ENCODE data around the gene ZBTB7A. TPM values are rescaled to one million over a fixed set of nuclear protein-coding genes. Genes with fewer than 3 reads are reported as not detected.

The ZBTB7A gene
- polyA plus RNA-seq, 2 of the 4 experiments (the other 2 are of a cell fraction): 2.3 to 11.6 TPM

DNA sequence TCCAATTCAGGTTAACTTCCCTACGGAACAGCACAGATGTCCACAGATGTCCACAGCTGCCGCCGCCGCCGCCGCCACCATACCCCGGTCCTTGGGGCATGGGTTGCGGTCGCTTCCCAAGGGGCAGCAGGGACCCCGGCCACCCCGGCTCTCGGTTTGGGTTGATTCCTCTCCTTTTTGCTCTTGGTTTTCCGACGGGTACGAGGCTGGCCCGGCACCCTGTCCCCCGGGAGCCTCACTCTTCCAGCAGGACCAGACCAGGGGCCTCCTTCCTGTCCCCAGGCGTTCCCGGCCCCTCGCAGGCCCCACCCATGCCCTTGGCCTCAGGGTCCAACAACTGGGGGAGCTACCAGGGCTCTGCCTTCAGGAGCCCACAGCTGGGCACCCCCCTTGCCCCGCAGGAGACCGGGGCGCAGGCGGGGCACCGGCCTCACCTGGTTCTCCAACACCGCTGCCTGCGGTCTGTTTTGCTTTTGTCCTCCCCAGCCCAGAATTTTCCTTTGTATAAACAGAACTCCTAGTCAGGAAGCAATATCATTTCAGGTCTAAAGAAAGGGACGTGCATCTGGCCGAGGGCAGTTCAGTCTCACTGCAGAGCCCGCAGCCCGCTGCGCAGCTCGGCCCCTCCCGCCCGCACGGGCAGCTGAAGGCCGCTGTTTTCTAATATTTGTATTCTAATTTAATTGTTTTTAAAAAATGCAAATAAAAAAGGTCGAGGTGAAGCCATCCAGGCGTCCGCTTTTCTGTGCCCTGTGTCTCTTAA lies 27.9 kb downstream of the ZBTB7A start:
- ATAC-seq: no peak
- 87% methylated on average over 28 of the region's 40 CpGs for WGBS (ENCODE audit: missing lambda C conversion rate)
- no peak overlapping the region for H3K4me3 ChIP-seq
- ChIA-PET CTCF (no interaction called here), POLR2A (no interaction called here)
- no peak for FAIRE-seq
- no peaks in the 10 kb centered on the region for H3K4me1 ChIP-seq
- no peak overlapping the region for H3K27ac ChIP-seq
- DNase-seq (ENCODE audit: low read depth in 1 of 2, low spot score in 1 of 2): no peak
- H3K4me2 ChIP-seq: no peak overlapping the region
- H3K9me3 ChIP-seq: no peaks in the 10 kb centered on the region
- TF ChIP-seq CBX2 (IDR thresholded peaks at IDR 0.05; ENCODE audit: borderline replicate concordance, low read depth): no peak
- no peak for TF ChIP-seq TP53 (CRISPR knock-in tag; IDR thresholded peaks at IDR 0.05)
- TF ChIP-seq PHF8 (IDR thresholded peaks at IDR 0.05; ENCODE audit: borderline replicate concordance, low read depth): no peak
- TF ChIP-seq MAFK (IDR thresholded peaks at IDR 0.05; ENCODE audit: partially characterized antibody): no peak
- TF ChIP-seq, protein P1, sequence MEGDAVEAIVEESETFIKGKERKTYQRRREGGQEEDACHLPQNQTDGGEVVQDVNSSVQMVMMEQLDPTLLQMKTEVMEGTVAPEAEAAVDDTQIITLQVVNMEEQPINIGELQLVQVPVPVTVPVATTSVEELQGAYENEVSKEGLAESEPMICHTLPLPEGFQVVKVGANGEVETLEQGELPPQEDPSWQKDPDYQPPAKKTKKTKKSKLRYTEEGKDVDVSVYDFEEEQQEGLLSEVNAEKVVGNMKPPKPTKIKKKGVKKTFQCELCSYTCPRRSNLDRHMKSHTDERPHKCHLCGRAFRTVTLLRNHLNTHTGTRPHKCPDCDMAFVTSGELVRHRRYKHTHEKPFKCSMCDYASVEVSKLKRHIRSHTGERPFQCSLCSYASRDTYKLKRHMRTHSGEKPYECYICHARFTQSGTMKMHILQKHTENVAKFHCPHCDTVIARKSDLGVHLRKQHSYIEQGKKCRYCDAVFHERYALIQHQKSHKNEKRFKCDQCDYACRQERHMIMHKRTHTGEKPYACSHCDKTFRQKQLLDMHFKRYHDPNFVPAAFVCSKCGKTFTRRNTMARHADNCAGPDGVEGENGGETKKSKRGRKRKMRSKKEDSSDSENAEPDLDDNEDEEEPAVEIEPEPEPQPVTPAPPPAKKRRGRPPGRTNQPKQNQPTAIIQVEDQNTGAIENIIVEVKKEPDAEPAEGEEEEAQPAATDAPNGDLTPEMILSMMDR (IDR thresholded peaks at IDR 0.05): no peak
- no peak for TF ChIP-seq NPAS2 (CRISPR knock-in tag; IDR thresholded peaks at IDR 0.05; ENCODE audit: borderline replicate concordance)
- TF ChIP-seq, protein P2, sequence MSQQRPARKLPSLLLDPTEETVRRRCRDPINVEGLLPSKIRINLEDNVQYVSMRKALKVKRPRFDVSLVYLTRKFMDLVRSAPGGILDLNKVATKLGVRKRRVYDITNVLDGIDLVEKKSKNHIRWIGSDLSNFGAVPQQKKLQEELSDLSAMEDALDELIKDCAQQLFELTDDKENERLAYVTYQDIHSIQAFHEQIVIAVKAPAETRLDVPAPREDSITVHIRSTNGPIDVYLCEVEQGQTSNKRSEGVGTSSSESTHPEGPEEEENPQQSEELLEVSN (IDR thresholded peaks at IDR 0.05; ENCODE audit: borderline replicate concordance, low read depth): no peak
- TF ChIP-seq, protein P3, sequence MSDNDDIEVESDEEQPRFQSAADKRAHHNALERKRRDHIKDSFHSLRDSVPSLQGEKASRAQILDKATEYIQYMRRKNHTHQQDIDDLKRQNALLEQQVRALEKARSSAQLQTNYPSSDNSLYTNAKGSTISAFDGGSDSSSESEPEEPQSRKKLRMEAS (IDR thresholded peaks at IDR 0.05): no peak
- TF ChIP-seq ESRRA (IDR thresholded peaks at IDR 0.05; ENCODE audit: borderline replicate concordance, low read length): no peak
- TF ChIP-seq HDAC2 (IDR thresholded peaks at IDR 0.05): no peak
- no peak for TF ChIP-seq BHLHE40 (IDR thresholded peaks at IDR 0.05; ENCODE audit: low read depth, low read length)
- no peak for TF ChIP-seq RCOR1 (IDR thresholded peaks at IDR 0.05; ENCODE audit: low read depth, low read length)
- TF ChIP-seq JUN (IDR thresholded peaks at IDR 0.05): no peak
- no peak for TF ChIP-seq RNF2 (IDR thresholded peaks at IDR 0.05; ENCODE audit: borderline replicate concordance, low read depth)
- TF ChIP-seq, protein P4, sequence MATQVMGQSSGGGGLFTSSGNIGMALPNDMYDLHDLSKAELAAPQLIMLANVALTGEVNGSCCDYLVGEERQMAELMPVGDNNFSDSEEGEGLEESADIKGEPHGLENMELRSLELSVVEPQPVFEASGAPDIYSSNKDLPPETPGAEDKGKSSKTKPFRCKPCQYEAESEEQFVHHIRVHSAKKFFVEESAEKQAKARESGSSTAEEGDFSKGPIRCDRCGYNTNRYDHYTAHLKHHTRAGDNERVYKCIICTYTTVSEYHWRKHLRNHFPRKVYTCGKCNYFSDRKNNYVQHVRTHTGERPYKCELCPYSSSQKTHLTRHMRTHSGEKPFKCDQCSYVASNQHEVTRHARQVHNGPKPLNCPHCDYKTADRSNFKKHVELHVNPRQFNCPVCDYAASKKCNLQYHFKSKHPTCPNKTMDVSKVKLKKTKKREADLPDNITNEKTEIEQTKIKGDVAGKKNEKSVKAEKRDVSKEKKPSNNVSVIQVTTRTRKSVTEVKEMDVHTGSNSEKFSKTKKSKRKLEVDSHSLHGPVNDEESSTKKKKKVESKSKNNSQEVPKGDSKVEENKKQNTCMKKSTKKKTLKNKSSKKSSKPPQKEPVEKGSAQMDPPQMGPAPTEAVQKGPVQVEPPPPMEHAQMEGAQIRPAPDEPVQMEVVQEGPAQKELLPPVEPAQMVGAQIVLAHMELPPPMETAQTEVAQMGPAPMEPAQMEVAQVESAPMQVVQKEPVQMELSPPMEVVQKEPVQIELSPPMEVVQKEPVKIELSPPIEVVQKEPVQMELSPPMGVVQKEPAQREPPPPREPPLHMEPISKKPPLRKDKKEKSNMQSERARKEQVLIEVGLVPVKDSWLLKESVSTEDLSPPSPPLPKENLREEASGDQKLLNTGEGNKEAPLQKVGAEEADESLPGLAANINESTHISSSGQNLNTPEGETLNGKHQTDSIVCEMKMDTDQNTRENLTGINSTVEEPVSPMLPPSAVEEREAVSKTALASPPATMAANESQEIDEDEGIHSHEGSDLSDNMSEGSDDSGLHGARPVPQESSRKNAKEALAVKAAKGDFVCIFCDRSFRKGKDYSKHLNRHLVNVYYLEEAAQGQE (IDR thresholded peaks at IDR 0.05): no peak
- TF ChIP-seq, protein P5, sequence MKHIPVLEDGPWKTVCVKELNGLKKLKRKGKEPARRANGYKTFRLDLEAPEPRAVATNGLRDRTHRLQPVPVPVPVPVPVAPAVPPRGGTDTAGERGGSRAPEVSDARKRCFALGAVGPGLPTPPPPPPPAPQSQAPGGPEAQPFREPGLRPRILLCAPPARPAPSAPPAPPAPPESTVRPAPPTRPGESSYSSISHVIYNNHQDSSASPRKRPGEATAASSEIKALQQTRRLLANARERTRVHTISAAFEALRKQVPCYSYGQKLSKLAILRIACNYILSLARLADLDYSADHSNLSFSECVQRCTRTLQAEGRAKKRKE (CRISPR knock-in tag; IDR thresholded peaks at IDR 0.05; ENCODE audit: low read depth): no peak
- no peak for TF ChIP-seq GATA3 (IDR thresholded peaks at IDR 0.05; ENCODE audit: borderline replicate concordance)
- TF ChIP-seq HOXA7 (CRISPR knock-in tag; IDR thresholded peaks at IDR 0.05): no peak

DNA sequence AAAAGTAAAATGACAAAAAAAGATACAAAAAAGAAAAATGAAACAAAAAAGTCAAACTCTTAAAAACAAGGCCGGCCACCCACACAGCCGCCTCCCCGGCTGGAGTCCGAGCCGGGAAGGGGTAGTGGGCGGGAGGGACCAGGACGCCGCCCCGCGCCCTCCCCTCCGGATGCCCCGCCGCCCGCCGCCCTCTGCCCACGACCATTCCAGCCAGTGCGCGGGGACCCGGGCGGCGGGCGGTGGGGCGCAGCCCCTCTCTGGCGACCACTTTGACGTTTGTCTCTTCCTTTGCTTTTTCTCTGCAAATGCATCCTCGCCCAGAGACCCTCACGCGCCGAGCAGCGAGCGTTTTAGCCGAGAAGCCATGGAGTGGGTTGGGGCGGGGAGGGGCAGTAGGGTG lies 28.6 kb downstream of the ZBTB7A start:
- WGBS (ENCODE audit: missing lambda C conversion rate): 94% methylated on average over 26 of the region's 33 CpGs
- Histone ChIP-seq H3K9me3 (no peaks in the 10 kb centered on the region), H3K27ac (no peak overlapping the region), H3K4me3 (no peak overlapping the region), H3K4me1 (no peaks in the 10 kb centered on the region), H3K4me2 (no peak overlapping the region)
- CTCF ChIA-PET: no interaction called here
- ATAC-seq (no peak), DNase-seq (ENCODE audit: low read depth in 1 of 2, low spot score in 1 of 2) (no peak), FAIRE-seq (no peak)
- POLR2A ChIA-PET: no interaction called here
- no peak for TF ChIP-seq CHD4 (IDR thresholded peaks at IDR 0.05; ENCODE audit: borderline replicate concordance)
- TF ChIP-seq BHLHE40 (IDR thresholded peaks at IDR 0.05; ENCODE audit: low read depth, low read length): no peak
- no peak for TF ChIP-seq MAFK (IDR thresholded peaks at IDR 0.05; ENCODE audit: partially characterized antibody)
- no peak for TF ChIP-seq RNF2 (IDR thresholded peaks at IDR 0.05; ENCODE audit: borderline replicate concordance, low read depth)
- TF ChIP-seq FOSL2 (IDR thresholded peaks at IDR 0.05): no peak
- TF ChIP-seq FOSL2 (CRISPR knock-in tag; IDR thresholded peaks at IDR 0.05): no peak
- TF ChIP-seq, protein P2 (IDR thresholded peaks at IDR 0.05; ENCODE audit: borderline replicate concordance, low read depth): no peak
- no peak for TF ChIP-seq FOXS1 (CRISPR knock-in tag; IDR thresholded peaks at IDR 0.05)
- TF ChIP-seq EHMT2 (IDR thresholded peaks at IDR 0.05; ENCODE audit: low read depth): no peak
- TF ChIP-seq RFX5 (IDR thresholded peaks at IDR 0.05): no peak
- TF ChIP-seq GATA3 (IDR thresholded peaks at IDR 0.05; ENCODE audit: borderline replicate concordance): no peak
- no peak for TF ChIP-seq TFCP2L1 (CRISPR knock-in tag; IDR thresholded peaks at IDR 0.05)
- TF ChIP-seq HEYL (CRISPR knock-in tag; IDR thresholded peaks at IDR 0.05): no peak
- no peak for TF ChIP-seq SREBF2 (IDR thresholded peaks at IDR 0.05)

Data from A549 (cell line).